HEK293 (cell line): ENCODE results near the gene BTBD18.

Experiments used
- KLF7 ChIP-seq: fragments of 450-650 bp; formaldehyde crosslinking; IDR thresholded peaks from 2 replicates; pipeline ENCODE4 v1.5.1; 2016; ENCODE audit warnings: missing biosample characterization, missing genetic modification characterization, borderline replicate concordance
- SP2 ChIP-seq: fragments of 450-650 bp; formaldehyde crosslinking; IDR thresholded peaks from 2 replicates; pipeline ENCODE4 v1.5.1; 2016; ENCODE audit warnings: missing biosample characterization, missing genetic modification characterization
- ZNF114 ChIP-seq: fragments of 450-650 bp; formaldehyde crosslinking; IDR thresholded peaks from 2 replicates; pipeline ENCODE4 v1.5.0; 2017; ENCODE audit warnings: missing biosample characterization, missing genetic modification characterization
- ZNF335 ChIP-seq: fragments of 450-650 bp; formaldehyde crosslinking; conservative IDR thresholded peaks from 2 replicates; pipeline ENCODE4 v1.5.1; 2016; ENCODE audit warnings: missing biosample characterization, missing genetic modification characterization
- ZNF501 ChIP-seq: fragments of 450-650 bp; formaldehyde crosslinking; IDR thresholded peaks from 2 replicates; pipeline ENCODE4 v1.5.1; 2016; ENCODE audit warnings: missing biosample characterization, missing genetic modification characterization
- ZNF548 ChIP-seq: fragments of 450-650 bp; formaldehyde crosslinking; IDR thresholded peaks from 2 replicates; pipeline ENCODE4 v1.5.1; 2016; ENCODE audit warnings: missing biosample characterization, missing genetic modification characterization
- ZNF549 ChIP-seq: fragments of 450-650 bp; IDR thresholded peaks from 2 replicates; pipeline ENCODE4 v1.5.1; 2018; ENCODE audit warnings: missing biosample characterization, missing genetic modification characterization, mild to moderate bottlenecking, inconsistent platforms, moderate library complexity
- ZNF670 ChIP-seq: fragments of 450-650 bp; formaldehyde crosslinking; IDR thresholded peaks from 2 replicates; pipeline ENCODE4 v1.5.1; 2016; ENCODE audit warnings: missing biosample characterization, missing genetic modification characterization, low read depth
- TF ChIP-seq, protein P1 (sequence below): fragments of 450-650 bp; formaldehyde crosslinking; IDR thresholded peaks from 2 replicates; pipeline ENCODE4 v1.5.1; 2016; ENCODE audit warnings: missing biosample characterization, missing genetic modification characterization

DNA sequence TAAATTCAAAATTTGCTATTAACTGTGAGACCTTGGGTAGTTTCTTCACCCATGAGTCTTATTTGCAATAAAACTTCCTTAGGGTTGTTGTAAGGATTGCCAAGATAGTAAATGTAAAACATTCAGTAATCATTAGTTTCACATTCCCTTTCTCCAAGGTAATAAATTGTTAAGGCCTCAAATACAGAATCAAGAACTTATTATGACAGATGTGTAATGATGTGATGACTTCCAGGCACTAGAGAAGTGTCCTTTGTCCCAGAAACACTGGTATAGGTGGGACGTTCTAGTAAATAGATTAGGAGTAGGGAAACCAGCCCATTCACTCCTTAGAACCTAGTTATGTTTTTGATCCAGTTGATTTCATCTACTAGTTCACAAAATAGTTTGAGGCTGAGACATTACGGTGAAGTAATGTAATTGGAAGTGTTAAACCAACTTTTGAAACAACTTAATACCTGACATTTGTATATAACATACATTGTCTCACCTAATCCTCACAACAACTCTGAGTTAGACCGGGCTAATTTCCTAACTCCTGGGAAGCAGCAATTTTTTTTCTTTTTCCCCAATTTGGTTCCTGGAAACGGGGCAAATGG is 35.5 kb upstream of the BTBD18 start:
- TF ChIP-seq, protein P1, sequence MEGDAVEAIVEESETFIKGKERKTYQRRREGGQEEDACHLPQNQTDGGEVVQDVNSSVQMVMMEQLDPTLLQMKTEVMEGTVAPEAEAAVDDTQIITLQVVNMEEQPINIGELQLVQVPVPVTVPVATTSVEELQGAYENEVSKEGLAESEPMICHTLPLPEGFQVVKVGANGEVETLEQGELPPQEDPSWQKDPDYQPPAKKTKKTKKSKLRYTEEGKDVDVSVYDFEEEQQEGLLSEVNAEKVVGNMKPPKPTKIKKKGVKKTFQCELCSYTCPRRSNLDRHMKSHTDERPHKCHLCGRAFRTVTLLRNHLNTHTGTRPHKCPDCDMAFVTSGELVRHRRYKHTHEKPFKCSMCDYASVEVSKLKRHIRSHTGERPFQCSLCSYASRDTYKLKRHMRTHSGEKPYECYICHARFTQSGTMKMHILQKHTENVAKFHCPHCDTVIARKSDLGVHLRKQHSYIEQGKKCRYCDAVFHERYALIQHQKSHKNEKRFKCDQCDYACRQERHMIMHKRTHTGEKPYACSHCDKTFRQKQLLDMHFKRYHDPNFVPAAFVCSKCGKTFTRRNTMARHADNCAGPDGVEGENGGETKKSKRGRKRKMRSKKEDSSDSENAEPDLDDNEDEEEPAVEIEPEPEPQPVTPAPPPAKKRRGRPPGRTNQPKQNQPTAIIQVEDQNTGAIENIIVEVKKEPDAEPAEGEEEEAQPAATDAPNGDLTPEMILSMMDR (tag by site-specific recombination) = no peak
- TF ChIP-seq ZNF335 (no peak), ZNF670 (no peak), SP2 (tag by site-specific recombination) (no peak), ZNF501 (tag by site-specific recombination) (no peak), ZNF548 (tag by site-specific recombination) (no peak), ZNF549 (tag by site-specific recombination) (no peak), KLF7 (no peak), ZNF114 (tag by site-specific recombination) (no peak)
